Neutrophil (primary cell): ENCODE measurements around the gene MAST4.
"Not testable (repeated sequence)": the region's sequence is repeated elsewhere in the genome, so short reads cannot be mapped to it uniquely, and the experiment has no call there.

Experiments
- H3K27ac ChIP-seq: fragments of 200-600 bp; sonication (generic); 2 replicates; pipeline ENCODE4 v1.5.1; 2016; ENCODE audit warnings: mild to moderate bottlenecking, moderate library complexity
- H3K27me3 ChIP-seq: fragments of 200-600 bp; sonication (generic); 2 replicates; pipeline ENCODE4 v1.6.0; 2016; ENCODE audit warnings: mild to moderate bottlenecking
- H3K36me3 ChIP-seq: fragments of 200-600 bp; sonication (generic); 2 replicates; pipeline ENCODE4 v1.5.1; 2017
- H3K4me1 ChIP-seq, 2 experiments: fragments of 200-600 bp in 1 of 2; sonication (generic) in 1 of 2; 1 replicate in 1 of 2; 2 replicates in 1 of 2; pipeline versions ENCODE4 v1.5.1 to v1.6.1; 2013 to 2016; ENCODE audit warnings: low read depth in 1 of 2, low read length in 1 of 2, mild to moderate bottlenecking in 1 of 2, moderate library complexity in 1 of 2; ENCODE audit not compliant: control insufficient read depth in 1 of 2, insufficient read depth in 1 of 2
- H3K4me3 ChIP-seq, 2 experiments: fragments of 200-600 bp in 1 of 2; sonication (generic) in 1 of 2; 1 replicate in 1 of 2; 2 replicates in 1 of 2; pipeline ENCODE4 v1.5.1; 2013 to 2016; ENCODE audit warnings: low read depth in 1 of 2, low read length in 1 of 2, mild to moderate bottlenecking in 1 of 2, moderate library complexity in 1 of 2
- H3K9me3 ChIP-seq: fragments of 200-600 bp; sonication (generic); 2 replicates; pipeline ENCODE4 v1.5.1; 2016
- CTCF ChIP-seq: fragments of 200-600 bp; sonication (generic); IDR thresholded peaks from 2 replicates; pipeline ENCODE4 v1.5.1; 2016; ENCODE audit warnings: antibody characterized with exemption

Gene MAST4

GRCh38 chr5:67123819-67124218, 527.6 kb downstream of the MAST4 start:
- Histone ChIP-seq H3K4me1 (no peaks in the 10 kb centered on the region), H3K9me3 (no peaks in the 10 kb centered on the region), H3K27me3 (no peaks in the 10 kb centered on the region), H3K36me3 (no peaks in the 10 kb centered on the region), H3K27ac (no peak overlapping the region), H3K4me3 (no peak overlapping the region)
- TF ChIP-seq CTCF = no peak

- no peaks in the 10 kb centered on the region for H3K36me3 ChIP-seq
- no peak overlapping the region for H3K4me3 ChIP-seq
- no peaks in the 10 kb centered on the region for H3K27me3 ChIP-seq
- H3K4me1 ChIP-seq = no peaks in the 10 kb centered on the region
- H3K27ac ChIP-seq = no peak overlapping the region
- no peak for TF ChIP-seq CTCF
- no peaks in the 10 kb centered on the region for H3K9me3 ChIP-seq
Observed at GRCh38 chr5:67124556-67124955, 528.4 kb downstream of the MAST4 start.

- H3K4me1 ChIP-seq, H3K27me3 ChIP-seq, H3K9me3 ChIP-seq, H3K27ac ChIP-seq, H3K4me3 ChIP-seq, H3K36me3 ChIP-seq: not testable (repeated sequence)
Observed at GRCh38 chr5:67127347-67127895, 531.2 kb downstream of the MAST4 start.

GRCh38 chr5:67129768-67130167, 533.6 kb downstream of the MAST4 start:
- Histone ChIP-seq H3K4me1 (no peaks in the 10 kb centered on the region), H3K9me3 (no peaks in the 10 kb centered on the region), H3K4me3 (no peak overlapping the region), H3K27ac (no peak overlapping the region), H3K36me3 (no peaks in the 10 kb centered on the region), H3K27me3 (no peaks in the 10 kb centered on the region)
- TF ChIP-seq CTCF = no peak

- Histone ChIP-seq H3K36me3 (no peaks in the 10 kb centered on the region), H3K9me3 (no peaks in the 10 kb centered on the region), H3K27ac (no peak overlapping the region), H3K27me3 (no peaks in the 10 kb centered on the region), H3K4me3 (no peak overlapping the region), H3K4me1 (no peaks in the 10 kb centered on the region)
- no peak for TF ChIP-seq CTCF
Observed at GRCh38 chr5:67133217-67133616, 537.0 kb downstream of the MAST4 start.

- no peak for TF ChIP-seq CTCF
- H3K36me3 ChIP-seq = no peaks in the 10 kb centered on the region
- no peak overlapping the region for H3K27ac ChIP-seq
- H3K9me3 ChIP-seq = no peaks in the 10 kb centered on the region
- no peaks in the 10 kb centered on the region for H3K27me3 ChIP-seq
- no peaks in the 10 kb centered on the region for H3K4me1 ChIP-seq
- H3K4me3 ChIP-seq = no peak overlapping the region
Observed at GRCh38 chr5:67133776-67134175, 537.6 kb downstream of the MAST4 start.
